ENCODE results near the gene SMARCE1. TPM values are rescaled to one million over a fixed set of nuclear protein-coding genes. Genes with fewer than 3 reads are reported as not detected.

The SMARCE1 gene
- total RNA-seq, 2 donors from 2014 or later = 80.7 to 101 TPM

DNA sequence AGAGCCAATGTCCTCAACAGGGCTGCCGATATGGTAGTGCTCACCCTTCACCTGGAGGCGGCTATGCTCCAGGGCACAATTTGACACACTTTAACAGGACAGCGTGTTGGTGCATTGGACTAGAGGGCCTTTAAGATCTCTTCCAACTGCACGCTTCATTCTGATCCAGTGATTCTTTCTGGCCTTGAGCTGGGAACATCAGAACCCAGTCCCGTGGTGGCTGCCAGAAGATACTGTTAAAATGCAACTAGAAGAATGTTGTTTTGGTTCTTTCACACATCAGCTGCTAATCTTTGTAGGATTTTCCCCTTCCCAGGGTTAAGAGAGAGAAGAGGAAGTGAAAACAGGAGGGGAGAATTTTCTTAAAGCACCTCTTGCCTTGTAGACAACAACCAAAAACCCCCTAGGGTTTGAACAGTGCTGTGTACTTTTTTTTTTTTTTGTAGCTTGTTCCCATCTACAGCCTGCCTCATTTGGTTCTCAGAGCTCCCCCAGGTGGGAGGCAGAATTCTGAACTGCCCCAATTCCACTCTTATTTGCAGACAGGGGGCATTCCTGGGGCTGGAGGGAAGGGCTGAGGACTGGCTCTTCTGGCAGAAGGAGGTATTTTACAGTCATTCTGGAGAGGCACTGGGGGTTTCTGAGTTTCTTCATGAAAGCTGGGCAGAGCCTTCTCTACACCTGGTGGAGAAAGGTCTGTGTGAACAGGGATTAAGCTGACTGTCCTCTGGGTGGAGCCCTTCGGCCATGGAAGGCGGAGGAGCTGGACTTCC is 32.4 kb downstream of the SMARCE1 start:
- no peak for DNase-seq (ENCODE audit: low spot score)
- intact Hi-C loops (cut with DNase I) = loop anchor here in 1 of 2 donors (10.0 kb wide), 1 partner anchor 180 kb away; the partner anchor contains the start of gene KRT28

DNA sequence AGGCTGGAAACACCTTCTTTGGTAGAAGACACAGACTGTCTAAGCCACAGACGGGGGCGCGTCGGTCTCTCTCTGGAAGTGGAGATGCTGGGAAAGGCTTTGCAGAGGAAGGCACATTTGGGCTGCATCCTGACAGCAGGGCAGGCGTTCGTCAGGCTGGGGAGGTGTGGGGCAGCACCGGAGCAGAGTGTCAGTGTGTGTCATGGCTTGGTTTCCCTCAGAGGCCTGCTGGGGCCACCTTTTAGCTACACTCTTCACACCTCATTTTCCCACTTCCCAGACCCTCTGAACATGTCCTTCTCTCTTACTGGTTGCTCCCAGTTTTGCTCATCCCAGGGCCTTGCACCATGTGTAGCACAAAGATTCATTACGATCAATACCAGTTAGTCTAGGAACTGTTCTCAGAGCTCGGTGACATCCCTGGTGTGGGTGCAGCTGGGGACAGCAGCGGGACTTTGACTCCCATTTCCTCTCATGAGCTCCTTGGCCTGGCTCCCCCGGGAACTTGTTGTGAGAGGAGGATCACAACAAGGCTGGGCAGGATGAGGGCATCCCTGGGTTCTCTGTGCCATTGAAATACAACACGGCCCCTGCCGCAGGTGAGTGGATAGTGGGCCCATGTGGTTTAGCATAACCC is 33.1 kb downstream of the SMARCE1 start:
- intact Hi-C loops (cut with DNase I) = loop anchor here in 1 of 2 donors (10.0 kb wide), 1 partner anchor 180 kb away; the partner anchor contains the start of gene KRT28
- no peak for DNase-seq (ENCODE audit: low spot score)

DNA sequence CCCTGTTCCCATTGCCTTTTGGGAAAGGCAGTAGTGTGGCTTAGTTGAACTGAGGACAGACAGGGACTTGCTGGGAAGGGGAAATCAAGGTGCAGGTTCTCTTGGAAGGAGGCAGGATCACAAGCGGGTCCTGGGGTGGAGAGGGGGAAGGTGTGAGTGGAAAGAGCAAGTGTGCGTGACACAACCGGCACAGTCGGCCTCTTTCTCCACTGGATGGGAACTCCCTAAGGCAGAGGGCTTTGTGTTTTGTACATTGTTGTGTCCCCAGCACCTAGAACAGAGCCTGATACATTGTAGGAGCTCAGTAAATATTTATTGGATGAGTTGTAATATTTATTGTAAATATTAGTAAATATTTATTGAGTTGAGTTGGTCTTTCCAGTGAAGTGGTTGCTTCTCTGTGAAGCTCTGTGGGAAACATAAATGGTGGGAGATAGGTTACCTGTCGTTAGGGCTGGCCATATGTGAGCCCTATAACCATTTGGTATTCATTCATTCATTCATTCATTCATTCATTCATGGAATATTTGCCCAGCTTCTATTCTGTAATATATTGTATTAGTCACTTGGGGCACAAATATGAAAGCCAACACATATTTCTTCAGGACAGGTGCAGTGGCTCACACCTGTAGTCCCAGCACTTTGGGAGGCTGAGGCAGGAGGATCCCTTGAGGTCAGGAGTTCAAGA is 34.0 kb downstream of the SMARCE1 start:
- intact Hi-C loops (cut with DNase I) = loop anchor here in 1 of 2 donors (10.0 kb wide), 1 partner anchor 181 kb away; the partner anchor contains the start of gene KRT28
- DNase-seq (ENCODE audit: low spot score) = no peak

DNA sequence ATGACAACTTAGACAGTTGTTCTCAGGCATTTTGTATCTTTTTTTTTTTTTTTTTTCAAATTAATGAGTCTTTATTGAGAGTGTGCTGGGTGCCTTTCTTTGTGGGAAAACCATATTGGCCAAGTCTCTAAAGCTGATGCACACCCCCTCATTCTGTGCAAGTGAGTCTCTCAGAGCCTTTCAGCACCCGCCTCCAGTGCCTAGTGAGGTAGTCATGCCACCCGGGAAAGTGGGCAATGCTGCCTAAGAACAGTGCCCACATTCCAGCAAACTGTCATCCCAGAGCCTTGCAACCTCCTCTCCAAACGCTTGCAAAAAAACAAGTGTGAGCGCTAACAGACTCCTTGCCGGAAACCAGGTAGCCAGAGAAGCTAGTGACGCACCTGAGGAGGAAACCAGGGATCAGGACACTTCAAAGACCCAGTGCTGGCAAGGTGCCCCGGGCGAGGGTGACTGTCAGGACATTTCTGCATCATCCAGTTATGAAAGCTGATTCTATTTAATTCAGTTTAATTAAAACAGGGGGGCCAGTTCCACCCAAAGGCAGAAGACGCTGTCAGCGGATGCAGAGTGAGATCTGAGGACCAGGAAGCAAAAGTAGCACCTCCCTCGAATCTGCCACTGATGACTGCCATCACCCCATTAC is 34.9 kb downstream of the SMARCE1 start:
- DNase-seq (ENCODE audit: low spot score) = no peak
- intact Hi-C loops (cut with DNase I) = loop anchor here in 1 of 2 donors (10.0 kb wide), 1 partner anchor 182 kb away; the partner anchor contains the start of gene KRT28

DNA sequence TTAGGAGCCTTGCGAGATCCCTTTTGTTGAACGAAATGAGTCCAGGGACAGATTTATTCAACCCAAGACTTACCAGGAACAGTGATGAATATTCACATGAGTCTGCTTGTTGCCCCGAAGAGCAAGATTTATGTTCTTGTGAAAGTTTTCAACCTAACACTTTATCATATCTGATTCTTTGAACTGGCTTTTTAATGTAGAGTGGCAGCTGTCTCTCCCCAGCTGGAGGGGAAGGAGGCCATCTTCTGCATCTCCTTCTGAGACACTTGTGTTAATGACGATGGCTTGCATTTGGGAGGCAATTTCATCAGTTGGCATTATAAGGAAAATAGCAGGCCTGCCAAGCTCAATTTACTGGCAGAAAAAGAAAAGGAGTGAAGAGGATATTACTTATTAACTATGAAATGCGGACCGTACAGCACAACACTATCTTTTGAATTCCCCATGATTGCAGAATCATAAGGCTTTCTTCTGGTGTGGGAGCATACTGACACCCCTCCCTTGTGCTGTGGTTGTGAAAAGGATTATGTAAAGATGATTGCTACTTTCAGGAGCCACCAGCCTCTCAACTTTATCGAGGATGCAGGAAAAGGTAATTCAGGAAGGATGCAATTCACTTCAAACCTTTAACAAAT is 35.7 kb downstream of the SMARCE1 start:
- intact Hi-C loops (cut with DNase I) = loop anchor here in 1 of 2 donors (10.0 kb wide), 1 partner anchor 183 kb away; the partner anchor contains the start of gene KRT28
- DNase-seq (ENCODE audit: low spot score) = no peak

DNA sequence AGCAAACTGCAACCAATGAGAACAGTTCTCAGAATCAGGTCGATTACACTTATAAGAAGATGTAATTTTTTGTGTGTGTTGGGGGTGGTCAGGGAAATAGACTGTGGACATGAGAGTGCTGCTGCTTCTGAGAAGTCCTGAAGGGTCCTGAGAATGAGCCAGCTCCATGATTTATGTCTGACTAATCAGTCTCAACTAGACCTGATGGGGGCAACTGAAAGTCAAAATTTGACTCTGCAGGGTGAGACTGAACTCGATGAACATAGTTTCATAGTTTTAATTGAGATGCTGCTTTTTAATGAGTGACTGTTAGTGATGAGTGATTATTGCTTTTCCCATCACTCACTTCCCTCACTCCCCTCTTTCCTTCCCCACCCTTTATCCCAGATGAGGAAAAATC is 37.3 kb downstream of the SMARCE1 start:
- intact Hi-C loops (cut with DNase I) = loop anchor here in 1 of 2 donors (10.0 kb wide), 1 partner anchor 184 kb away; the partner anchor contains the start of gene KRT28
- DNase-seq (ENCODE audit: low spot score) = no peak

DNA sequence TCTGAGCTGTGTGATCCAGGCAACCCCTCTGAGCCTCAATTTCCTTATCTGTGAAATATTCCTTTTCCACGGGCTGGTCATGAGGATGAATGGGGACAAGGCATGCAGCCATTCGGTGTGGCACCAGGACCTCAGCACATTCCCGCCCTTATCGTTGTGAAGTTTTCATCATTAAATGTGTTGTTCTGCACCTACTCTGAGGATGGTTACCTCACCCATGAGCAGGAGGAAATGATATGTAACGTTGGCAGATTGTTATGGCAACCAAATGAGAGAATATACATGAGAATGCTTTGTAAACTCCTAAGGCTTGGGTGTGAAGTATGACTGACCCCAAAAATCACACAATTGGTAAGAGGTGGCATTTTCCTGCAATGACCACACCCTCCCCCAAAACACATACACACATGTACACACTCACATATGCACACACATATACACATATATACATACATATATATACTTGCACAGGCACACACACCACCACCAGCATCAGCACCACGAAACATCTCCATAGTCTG is 39.5 kb downstream of the SMARCE1 start:
- intact Hi-C loops (cut with DNase I) = no loop called here
- DNase-seq (ENCODE audit: low spot score) = no peak

- intact Hi-C loops (cut with DNase I) = no loop called here
- no peak for DNase-seq (ENCODE audit: low spot score)
Observed at GRCh38 chr17:40607641-40608040, 40.0 kb downstream of the SMARCE1 start.

DNA sequence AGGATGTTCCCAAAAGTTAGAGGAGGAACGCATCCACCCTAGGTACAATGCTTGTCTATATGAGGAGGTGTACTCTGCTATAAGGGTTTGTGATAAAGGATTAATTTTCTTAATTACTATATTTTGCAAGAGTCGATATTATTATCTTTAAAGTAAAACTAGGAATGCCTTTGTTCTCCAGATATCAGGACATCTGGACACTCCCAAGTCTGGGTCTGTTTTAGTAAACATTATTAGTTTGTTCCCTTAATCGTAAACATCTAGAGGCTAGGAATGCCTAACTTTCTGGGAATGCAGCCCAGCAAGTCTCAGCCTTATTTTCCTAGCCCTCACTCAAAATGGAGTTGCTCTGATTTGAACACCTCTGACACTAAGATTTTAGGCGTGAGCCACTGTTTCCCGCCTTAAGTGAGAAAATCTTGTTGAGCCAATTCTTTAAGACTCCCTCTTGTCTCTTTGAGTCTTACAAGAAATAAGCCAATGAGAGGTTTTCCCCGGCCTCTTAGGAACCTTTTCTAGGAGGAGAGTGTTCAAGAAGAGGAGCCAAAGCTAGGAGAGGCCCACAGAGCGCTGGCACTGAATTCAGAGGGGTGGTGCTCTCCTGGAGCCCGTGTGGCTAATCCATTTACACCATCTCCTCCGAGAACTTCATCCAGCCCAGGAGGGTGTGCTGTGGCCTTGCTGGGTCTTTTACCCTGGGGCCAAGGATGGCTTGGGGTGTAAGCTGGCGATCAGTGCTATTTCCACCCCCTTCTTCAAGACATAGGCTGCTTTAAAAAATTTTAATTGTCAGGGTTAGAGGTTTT is 40.9 kb downstream of the SMARCE1 start:
- no peak for DNase-seq (ENCODE audit: low spot score)
- intact Hi-C loops (cut with DNase I) = no loop called here

DNA sequence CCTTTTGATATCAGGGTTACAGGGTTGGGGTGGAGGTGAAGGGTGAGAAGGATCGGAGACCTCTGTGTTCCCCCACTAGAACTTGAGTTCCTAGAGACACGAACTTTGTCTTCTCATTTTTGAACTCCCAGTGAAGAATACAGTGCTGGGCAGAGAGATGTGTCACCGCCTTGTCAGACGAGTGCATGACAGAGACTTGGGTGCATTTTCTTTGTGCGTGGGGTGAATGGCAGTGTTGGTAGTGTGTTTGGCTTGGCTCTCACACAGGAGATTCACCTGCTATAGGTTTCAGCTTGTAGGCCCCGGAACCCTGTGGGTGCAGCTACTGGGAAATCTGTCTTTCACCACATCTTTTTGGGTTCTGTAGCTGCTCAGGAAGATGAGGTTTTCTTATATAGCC is 42.3 kb downstream of the SMARCE1 start:
- DNase-seq (ENCODE audit: low spot score) = no peak
- intact Hi-C loops (cut with DNase I) = no loop called here

DNA sequence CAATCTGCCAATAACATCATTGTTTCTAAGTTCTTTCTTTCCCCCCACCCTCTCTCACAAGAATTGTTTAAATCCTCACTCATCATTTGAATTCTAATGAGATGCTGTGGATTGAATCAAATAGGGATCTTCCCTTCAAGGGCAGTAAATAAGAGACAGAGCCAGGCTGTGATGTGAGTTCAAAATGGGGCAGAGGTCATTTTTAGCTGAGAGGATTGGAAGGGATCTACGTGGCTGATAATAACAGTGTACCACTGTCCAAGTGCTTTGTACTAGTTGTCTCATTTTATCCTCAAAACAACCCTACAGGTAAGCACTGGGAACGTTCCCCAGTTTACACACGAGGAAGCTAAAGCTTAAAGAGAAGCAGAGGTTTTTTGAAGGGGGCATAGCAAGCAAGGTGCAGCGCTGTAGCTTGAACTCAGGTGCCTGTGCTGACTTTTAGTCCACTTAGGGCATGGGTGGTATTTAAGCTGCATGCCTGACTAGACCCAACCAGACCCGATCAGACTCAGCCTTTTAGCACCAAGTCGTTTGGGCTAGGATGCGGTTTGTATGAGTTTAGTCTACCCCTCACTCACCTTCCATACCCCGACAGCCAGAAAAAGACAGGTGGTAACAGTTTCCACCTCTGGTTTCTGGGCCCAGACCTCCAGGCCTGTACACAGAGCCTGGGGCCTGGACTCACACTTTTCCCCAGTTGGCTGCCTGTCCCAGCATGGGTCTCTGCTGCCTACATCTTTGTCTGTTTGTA is 43.1 kb downstream of the SMARCE1 start:
- intact Hi-C loops (cut with DNase I) = no loop called here
- no peak for DNase-seq (ENCODE audit: low spot score)

GRCh38 chr17:40602445-40603443 is 44.9 kb downstream of the SMARCE1 start:
- intact Hi-C loops (cut with DNase I) = no loop called here
- DNase-seq (ENCODE audit: low spot score) = no peak

- no peak for DNase-seq (ENCODE audit: low spot score)
- intact Hi-C loops (cut with DNase I) = no loop called here
Observed at GRCh38 chr17:40600486-40601046, 47.1 kb downstream of the SMARCE1 start.

DNA sequence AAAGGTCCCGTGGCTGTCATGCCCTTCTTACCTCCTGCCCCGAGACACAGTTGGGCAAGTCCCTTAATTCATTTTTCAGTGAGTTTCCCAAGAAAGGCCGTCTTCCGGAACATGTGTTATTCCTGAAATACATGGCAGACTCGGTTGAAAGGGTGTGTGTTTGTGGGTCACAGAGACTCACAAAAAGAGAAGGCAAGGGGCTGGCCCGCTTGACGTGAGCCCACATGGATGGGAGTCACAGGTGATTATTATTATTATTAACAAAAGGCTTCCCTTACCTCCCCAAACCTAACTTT is 48.2 kb downstream of the SMARCE1 start:
- no peak for DNase-seq (ENCODE audit: low spot score)
- intact Hi-C loops (cut with DNase I) = no loop called here

DNA sequence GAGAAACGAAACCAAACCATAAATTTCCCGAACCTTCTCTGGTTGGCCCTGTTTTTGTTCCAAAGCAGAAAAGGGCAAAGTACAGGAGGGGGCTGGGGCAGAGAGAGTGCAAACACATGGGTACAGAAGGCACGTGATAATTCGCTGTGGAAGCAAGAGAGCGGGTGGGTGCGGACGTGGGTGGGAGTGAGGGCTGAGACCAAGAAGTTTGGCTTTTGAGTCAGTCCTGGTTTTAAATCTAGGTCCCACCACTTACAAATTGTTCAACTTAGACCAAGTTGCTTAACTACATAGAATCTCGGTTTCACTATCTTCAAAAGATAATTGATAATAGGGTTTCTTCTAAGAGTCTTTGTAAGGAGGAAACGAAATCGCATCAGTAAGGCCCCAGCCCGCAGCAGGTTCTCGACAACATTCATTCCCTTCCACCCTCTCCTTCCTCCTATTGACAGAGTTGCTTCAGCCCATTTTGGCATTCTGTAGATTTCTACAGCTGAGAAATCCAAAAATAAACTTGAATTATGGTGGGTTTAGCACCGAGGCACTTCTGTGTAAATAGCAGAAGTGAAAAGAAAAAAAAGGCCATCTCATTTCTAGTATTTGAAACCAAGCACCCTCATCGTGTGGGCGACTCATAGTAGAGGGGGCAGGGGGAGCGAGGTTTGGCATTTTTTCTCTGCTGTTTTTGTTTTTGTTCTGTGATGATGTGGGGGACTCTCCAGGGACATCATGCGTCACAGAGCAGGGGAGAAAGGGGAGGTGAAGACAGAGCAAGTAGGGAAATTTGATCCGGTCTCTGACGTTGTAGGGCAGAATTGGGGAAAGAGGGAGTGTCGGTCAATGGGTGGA is 48.8 kb downstream of the SMARCE1 start:
- intact Hi-C loops (cut with DNase I) = no loop called here
- no peak for DNase-seq (ENCODE audit: low spot score)
